ENCODE data around the gene REPIN1. TPM values are rescaled to one million over a fixed set of nuclear protein-coding genes. Genes with fewer than 3 reads are reported as not detected.

REPIN1 gene
- polyA plus RNA-seq, 1 of the 3 experiments (the other 2 are of a cell fraction), result 91.6 TPM

GRCh38 chr7:150333659-150334058, 35.0 kb upstream of the REPIN1 start:
- TF ChIP-seq SMC3 (IDR thresholded peaks at IDR 0.05; ENCODE audit: low read depth, low read length) (no peak), TEAD4 (IDR thresholded peaks at IDR 0.05; ENCODE audit: borderline replicate concordance, insufficient read depth) (no peak), MEF2A (IDR thresholded peaks at IDR 0.05; ENCODE audit: borderline replicate concordance, low read depth) (no peak), RFX5 (IDR thresholded peaks at IDR 0.05; ENCODE audit: low read length) (no peak), EP300 (IDR thresholded peaks at IDR 0.05; ENCODE audit: borderline replicate concordance in 1 of 2, low read depth in 1 of 2, low read length in 1 of 2) (no peak), FOXJ3 (CRISPR knock-in tag; IDR thresholded peaks at IDR 0.05) (no peak), CTCF (IDR thresholded peaks at IDR 0.05) (no peak), RXRA (IDR thresholded peaks at IDR 0.05; ENCODE audit: borderline replicate concordance, low read depth) (no peak), GATA2 (CRISPR knock-in tag; IDR thresholded peaks at IDR 0.05) (no peak), CHD2 (IDR thresholded peaks at IDR 0.05; ENCODE audit: low read length, partially characterized antibody) (no peak), ZBTB33 (IDR thresholded peaks at IDR 0.05; ENCODE audit: borderline replicate concordance, low read depth) (no peak), YY1 (IDR thresholded peaks at IDR 0.05; ENCODE audit: low read depth) (no peak), FOSL2 (IDR thresholded peaks at IDR 0.05; ENCODE audit: borderline replicate concordance, low read depth) (no peak), FOXM1 (IDR thresholded peaks at IDR 0.05; ENCODE audit: low read depth) (no peak), TAF1 (IDR thresholded peaks at IDR 0.05; ENCODE audit: borderline replicate concordance, low read depth, low read length) (no peak), RAD21 (IDR thresholded peaks at IDR 0.05; ENCODE audit: low read length) (no peak), TCF12 (IDR thresholded peaks at IDR 0.05) (no peak), IRF3 (IDR thresholded peaks at IDR 0.05; ENCODE audit: low read depth, low read length) (no peak), MXI1 (IDR thresholded peaks at IDR 0.05; ENCODE audit: low read depth, low read length) (no peak), PBX3 (IDR thresholded peaks at IDR 0.05) (no peak)
- no peak overlapping the region for H3K27ac ChIP-seq (ENCODE audit: low read depth in 2 of 2, low read length in 1 of 2)
- no peaks in the 10 kb centered on the region for H3K27me3 ChIP-seq (ENCODE audit: insufficient read depth)
- POLR2A ChIA-PET, result no interaction called here
- H3K79me2 ChIP-seq (ENCODE audit: insufficient read depth), result no peaks in the 10 kb centered on the region
- no peak overlapping the region for H3K4me2 ChIP-seq
- H3K9ac ChIP-seq, result no peak overlapping the region
- no peaks in the 10 kb centered on the region for H3K9me2 ChIP-seq
- H3F3A ChIP-seq (replicated peaks; ENCODE audit: insufficient read depth), result no peaks in the 10 kb centered on the region
- H4K20me1 ChIP-seq (ENCODE audit: insufficient read depth), result no peaks in the 10 kb centered on the region
- WGBS (ENCODE audit: low lambda C conversion rate), result 79% methylated on average over 7 of the region's 10 CpGs
- H2AFZ ChIP-seq (ENCODE audit: low read depth), result no peak overlapping the region
- no peaks in the 10 kb centered on the region; a peak in 1 of 4 replicates for H3K4me1 ChIP-seq (ENCODE audit: control insufficient read depth in 1 of 2, insufficient read depth in 2 of 2, low read depth in 1 of 2, low read length in 1 of 2)
- no peak overlapping the region for H3K4me3 ChIP-seq (ENCODE audit: low read depth in 2 of 2, low read length in 1 of 2)
- H3K9me3 ChIP-seq, result no peaks in the 10 kb centered on the region
- CTCF ChIA-PET, result no interaction called here
- DNase-seq, result no peak
- no peaks in the 10 kb centered on the region for H3K36me3 ChIP-seq (replicated peaks in 1 of 2; ENCODE audit: control insufficient read depth in 1 of 2, insufficient read depth in 2 of 2, low read length in 1 of 2)
